HL-60 (cell line): Measurements from ENCODE around the gene KIAA1549.
"Not testable (repeated sequence)": the region's sequence is repeated elsewhere in the genome, so short reads cannot be mapped to it uniquely, and the experiment has no call there.

ENCODE experiments used
- DNase-seq, 2 experiments: peaks; one replicate each; pipeline ENCODE4 v3.0.0-alpha.2; 2010 to 2020; ENCODE audit warnings: low read depth in 1 of 2, low spot score in 1 of 2
- H3K27ac ChIP-seq: fragments of 250-450 bp; sonication (Bioruptor Pico); replicated peaks from 2 replicates; pipeline ENCODE4 v1.5.1; 2020; ENCODE audit warnings: mild to moderate bottlenecking, moderate library complexity
- H3K27me3 ChIP-seq: fragments of 250-450 bp; sonication (Bioruptor Pico); 2 replicates; pipeline ENCODE4 v1.5.1; 2021; ENCODE audit warnings: mild to moderate bottlenecking, moderate library complexity; ENCODE audit not compliant: insufficient read depth, poor library complexity, severe bottlenecking
- H3K4me3 ChIP-seq: replicated peaks from 2 replicates; pipeline ENCODE4 v1.5.1; 2011; ENCODE audit warnings: mild to moderate bottlenecking, control low read depth, low read length; ENCODE audit not compliant: insufficient read depth
- CTCF ChIP-seq: IDR thresholded peaks from one replicate; pipeline ENCODE4 v1.5.1; 2011; ENCODE audit warnings: low read length, control low read depth, inconsistent platforms; ENCODE audit not compliant: insufficient read depth
- GABPA ChIP-seq: IDR thresholded peaks from 2 replicates; pipeline ENCODE4 v1.6.1; 2012; ENCODE audit warnings: low read depth
- POLR2AphosphoS5 ChIP-seq: IDR thresholded peaks from 2 replicates; pipeline ENCODE4 v1.6.1; 2012; ENCODE audit warnings: low read depth
- REST ChIP-seq: IDR thresholded peaks from 2 replicates; pipeline ENCODE4 v1.6.1; 2012; ENCODE audit warnings: low read depth; ENCODE audit not compliant: insufficient replicate concordance
- SPI1 ChIP-seq: IDR thresholded peaks from 2 replicates; pipeline ENCODE4 v1.6.1; 2012; ENCODE audit warnings: low read depth, mild to moderate bottlenecking, borderline replicate concordance

The KIAA1549 gene

GRCh38 chr7:138941545-138941944 is 39.6 kb downstream of the KIAA1549 start:
- H3K4me3 ChIP-seq = no peak overlapping the region
- no peaks in the 10 kb centered on the region for H3K27me3 ChIP-seq
- DNase-seq = no peak
- no peak overlapping the region for H3K27ac ChIP-seq
- TF ChIP-seq GABPA (no peak), REST (no peak)

GRCh38 chr7:138940602-138941001 is 40.6 kb downstream of the KIAA1549 start:
- not testable (repeated sequence) for H3K27me3 ChIP-seq, DNase-seq, H3K4me3 ChIP-seq, H3K27ac ChIP-seq

GRCh38 chr7:138937484-138937883 is 43.7 kb downstream of the KIAA1549 start:
- Histone ChIP-seq H3K27me3 (no peaks in the 10 kb centered on the region), H3K27ac (no peak overlapping the region), H3K4me3 (no peak overlapping the region)
- DNase-seq = no peak
- TF ChIP-seq POLR2AphosphoS5 = no peak
- no peak for TF ChIP-seq SPI1
- no peak for TF ChIP-seq CTCF
- TF ChIP-seq GABPA = no peak
- TF ChIP-seq REST = no peak

GRCh38 chr7:138935465-138936011 is 45.7 kb downstream of the KIAA1549 start:
- H3K4me3 ChIP-seq = no peak overlapping the region
- no peak for DNase-seq
- H3K27me3 ChIP-seq = no peaks in the 10 kb centered on the region
- no peak overlapping the region for H3K27ac ChIP-seq
- TF ChIP-seq GABPA = no peak
- no peak for TF ChIP-seq POLR2AphosphoS5
- TF ChIP-seq CTCF = no peak
- TF ChIP-seq SPI1 = no peak
- TF ChIP-seq REST = no peak
